ENCODE data around the gene IQCM. TPM values are rescaled to one million over a fixed set of nuclear protein-coding genes. Genes with fewer than 3 reads are reported as not detected.
"Not testable (repeated sequence)": the region's sequence is repeated elsewhere in the genome, so short reads cannot be mapped to it uniquely, and the experiment has no call there.

Gene IQCM
- total and polyA plus RNA-seq, 5 donors from 2014 or later: not detected

DNA sequence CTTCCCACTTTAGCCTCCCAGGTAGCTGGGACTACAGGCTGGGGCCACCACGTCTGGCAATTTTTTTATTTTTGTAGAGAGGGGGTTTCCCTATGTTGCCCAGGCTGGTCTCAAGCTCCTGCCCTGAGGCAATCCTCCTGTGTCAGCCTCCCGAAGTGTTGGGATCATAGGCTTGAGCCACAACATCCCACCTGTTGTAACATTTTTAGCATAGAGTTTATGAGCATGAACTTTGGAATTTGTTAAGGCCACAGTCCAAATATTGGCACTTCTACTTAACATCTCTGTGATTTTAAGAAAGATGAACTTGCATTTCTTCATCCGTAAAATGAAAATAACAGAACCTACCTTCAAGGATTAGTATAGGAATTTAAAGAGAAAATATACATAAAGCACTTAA, 445.6 kb downstream of the IQCM start:
- no peaks in the 10 kb centered on the region for H3K4me1 Mint-ChIP-seq
- no peaks in the 10 kb centered on the region for H3K36me3 Mint-ChIP-seq
- Histone ChIP-seq H3K36me3 (ENCODE audit: control insufficient read depth, insufficient read depth, low read length) (no peaks in the 10 kb centered on the region), H3K27ac (ENCODE audit: insufficient read depth, low read length, poor library complexity, severe bottlenecking) (no peak overlapping the region), H3K9me3 (ENCODE audit: control insufficient read depth in 2 of 2, low read length in 2 of 2) (no peaks in the 10 kb centered on the region), H3K27me3 (ENCODE audit: control insufficient read depth, insufficient read depth, low read length) (no peaks in the 10 kb centered on the region), H3K4me3 (ENCODE audit: low read depth, low read length) (no peak overlapping the region), H3K4me1 (ENCODE audit: control insufficient read depth, insufficient read depth, low read length, poor library complexity, severe bottlenecking) (no peaks in the 10 kb centered on the region)
- no peak for ATAC-seq (ENCODE audit: low read depth in 2 of 2)
- no peak overlapping the region for H3K4me3 Mint-ChIP-seq
- H3K9me3 Mint-ChIP-seq: peaks cover 0 to 1% (median 0%) of the 10 kb centered on the region in 7 donors
- no peaks in the 10 kb centered on the region for H3K27me3 Mint-ChIP-seq
- no peak for DNase-seq
- no peak overlapping the region for H3K27ac Mint-ChIP-seq

DNA sequence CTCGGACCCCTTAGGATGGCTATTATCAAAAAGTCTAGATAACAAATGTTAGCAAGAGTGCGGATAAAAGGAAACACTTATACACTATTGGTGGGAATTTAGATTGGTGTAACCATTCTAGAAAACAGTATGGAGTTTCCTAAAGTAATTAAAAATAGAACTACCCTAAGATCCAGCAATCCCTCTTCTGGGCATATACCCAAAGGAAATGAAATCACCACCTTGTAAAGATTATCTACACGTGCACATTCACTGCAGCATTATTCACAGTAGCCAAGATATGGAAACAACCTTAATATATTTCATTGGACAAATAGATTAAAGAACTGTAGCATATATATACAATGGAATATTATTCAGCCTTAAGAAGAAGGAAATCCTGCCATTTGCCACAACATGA, 462.4 kb downstream of the IQCM start:
- DNase-seq: no peak
- no peaks in the 10 kb centered on the region for H3K27me3 Mint-ChIP-seq
- H3K4me3 Mint-ChIP-seq: no peak overlapping the region
- H3K36me3 ChIP-seq (ENCODE audit: control insufficient read depth, insufficient read depth, low read length): no peaks in the 10 kb centered on the region
- no peaks in the 10 kb centered on the region for H3K36me3 Mint-ChIP-seq
- no peak overlapping the region for H3K4me3 ChIP-seq (ENCODE audit: low read depth, low read length)
- H3K9me3 ChIP-seq (ENCODE audit: control insufficient read depth in 2 of 2, low read length in 2 of 2): no peaks in the 10 kb centered on the region
- no peaks in the 10 kb centered on the region for H3K4me1 ChIP-seq (ENCODE audit: control insufficient read depth, insufficient read depth, low read length, poor library complexity, severe bottlenecking)
- ATAC-seq (ENCODE audit: low read depth in 2 of 2): no peak
- H3K9me3 Mint-ChIP-seq: peaks cover 0 to 7% (median 4%) of the 10 kb centered on the region in 7 donors
- no peak overlapping the region for H3K27ac ChIP-seq (ENCODE audit: insufficient read depth, low read length, poor library complexity, severe bottlenecking)
- H3K4me1 Mint-ChIP-seq: no peaks in the 10 kb centered on the region
- H3K27ac Mint-ChIP-seq: no peak overlapping the region
- no peaks in the 10 kb centered on the region for H3K27me3 ChIP-seq (ENCODE audit: control insufficient read depth, insufficient read depth, low read length)

DNA sequence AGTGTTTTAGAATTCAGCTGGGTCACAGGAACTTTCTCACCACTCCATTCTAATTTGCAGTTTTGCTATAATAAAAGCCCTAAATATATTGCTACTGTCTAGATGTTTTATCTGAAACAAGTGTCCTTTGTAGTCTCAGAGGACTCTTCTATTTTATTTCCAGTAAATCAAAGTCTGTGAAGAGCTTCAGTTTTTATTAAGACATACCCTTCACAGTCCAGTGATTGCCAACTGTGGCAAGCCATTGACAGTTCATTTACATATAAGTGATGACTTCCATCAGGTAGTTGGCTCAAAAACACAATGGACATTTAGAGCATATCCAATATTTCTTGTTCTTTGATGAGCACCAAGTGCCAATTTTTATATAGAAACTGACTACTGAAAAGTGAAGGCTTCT, 466.1 kb downstream of the IQCM start:
- H3K4me1 ChIP-seq (ENCODE audit: control insufficient read depth, insufficient read depth, low read length, poor library complexity, severe bottlenecking): no peaks in the 10 kb centered on the region
- no peaks in the 10 kb centered on the region for H3K36me3 Mint-ChIP-seq
- DNase-seq (no peak), ATAC-seq (ENCODE audit: low read depth in 2 of 2) (no peak)
- no peaks in the 10 kb centered on the region for H3K27me3 ChIP-seq (ENCODE audit: control insufficient read depth, insufficient read depth, low read length)
- H3K27ac Mint-ChIP-seq: no peak overlapping the region
- H3K36me3 ChIP-seq (ENCODE audit: control insufficient read depth, insufficient read depth, low read length): no peaks in the 10 kb centered on the region
- no peak overlapping the region for H3K27ac ChIP-seq (ENCODE audit: insufficient read depth, low read length, poor library complexity, severe bottlenecking)
- H3K4me1 Mint-ChIP-seq: no peaks in the 10 kb centered on the region
- no peak overlapping the region for H3K4me3 Mint-ChIP-seq
- no peak overlapping the region for H3K4me3 ChIP-seq (ENCODE audit: low read depth, low read length)
- no peaks in the 10 kb centered on the region for H3K9me3 ChIP-seq (ENCODE audit: control insufficient read depth in 2 of 2, low read length in 2 of 2)
- peaks cover 0 to 5% (median 3%) of the 10 kb centered on the region in 7 donors for H3K9me3 Mint-ChIP-seq
- no peaks in the 10 kb centered on the region for H3K27me3 Mint-ChIP-seq

DNA sequence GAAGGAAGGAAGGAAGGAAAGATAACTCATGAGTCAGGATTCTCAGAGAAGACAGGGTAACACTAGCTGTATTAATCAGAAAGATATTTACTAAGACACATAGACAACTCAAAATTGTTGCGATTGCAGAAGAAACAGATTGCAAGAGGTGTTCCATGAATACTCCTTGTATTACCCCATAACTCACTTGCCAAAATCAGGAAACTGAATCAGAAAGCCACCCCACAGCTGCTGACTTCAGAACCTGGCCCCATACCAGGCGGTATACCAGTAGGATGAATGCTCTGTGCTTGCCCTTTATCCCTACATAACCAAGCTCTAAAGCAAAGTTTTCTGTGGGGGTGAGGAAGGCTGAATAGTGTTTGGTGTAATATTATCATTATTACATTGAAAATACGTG, 468.5 kb downstream of the IQCM start:
- Mint-ChIP-seq H3K27me3 (no peaks in the 10 kb centered on the region), H3K27ac (no peak overlapping the region), H3K9me3 (peaks cover 0 to 1% (median 0%) of the 10 kb centered on the region in 7 donors), H3K4me1 (no peaks in the 10 kb centered on the region), H3K4me3 (no peak overlapping the region), H3K36me3 (no peaks in the 10 kb centered on the region)
- Histone ChIP-seq H3K36me3 (ENCODE audit: control insufficient read depth, insufficient read depth, low read length) (no peaks in the 10 kb centered on the region), H3K27ac (ENCODE audit: insufficient read depth, low read length, poor library complexity, severe bottlenecking) (no peak overlapping the region), H3K4me3 (ENCODE audit: low read depth, low read length) (no peak overlapping the region), H3K4me1 (ENCODE audit: control insufficient read depth, insufficient read depth, low read length, poor library complexity, severe bottlenecking) (no peaks in the 10 kb centered on the region), H3K9me3 (ENCODE audit: control insufficient read depth in 2 of 2, low read length in 2 of 2) (no peaks in the 10 kb centered on the region), H3K27me3 (ENCODE audit: control insufficient read depth, insufficient read depth, low read length) (no peaks in the 10 kb centered on the region)
- DNase-seq (no peak), ATAC-seq (ENCODE audit: low read depth in 2 of 2) (no peak)

DNA sequence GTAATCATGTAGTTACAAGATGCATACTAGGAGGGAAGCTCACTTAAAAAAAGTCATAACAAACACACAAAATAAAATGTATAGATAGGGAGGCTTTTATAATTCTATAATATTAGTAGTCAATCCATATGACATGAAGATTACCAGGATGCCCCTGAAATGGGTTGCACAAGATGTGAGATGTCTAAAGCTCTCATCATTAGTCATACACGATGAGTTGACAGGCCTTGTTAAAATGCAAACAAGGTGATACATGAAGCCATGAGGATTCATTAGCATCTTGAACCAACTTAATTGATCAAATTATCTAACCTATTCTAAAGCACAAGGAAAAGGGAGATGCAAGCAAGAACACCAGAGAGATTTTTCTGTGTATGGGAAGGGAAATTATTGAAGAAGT, 470.2 kb downstream of the IQCM start:
- Histone ChIP-seq H3K4me1 (ENCODE audit: control insufficient read depth, insufficient read depth, low read length, poor library complexity, severe bottlenecking) (no peaks in the 10 kb centered on the region), H3K27me3 (ENCODE audit: control insufficient read depth, insufficient read depth, low read length) (no peaks in the 10 kb centered on the region), H3K36me3 (ENCODE audit: control insufficient read depth, insufficient read depth, low read length) (no peaks in the 10 kb centered on the region), H3K27ac (ENCODE audit: insufficient read depth, low read length, poor library complexity, severe bottlenecking) (no peak overlapping the region), H3K9me3 (ENCODE audit: control insufficient read depth in 2 of 2, low read length in 2 of 2) (no peaks in the 10 kb centered on the region), H3K4me3 (ENCODE audit: low read depth, low read length) (no peak overlapping the region)
- no peak for DNase-seq
- no peak overlapping the region for H3K4me3 Mint-ChIP-seq
- H3K9me3 Mint-ChIP-seq: peaks cover 0 to 1% (median 0%) of the 10 kb centered on the region in 7 donors
- no peak overlapping the region for H3K27ac Mint-ChIP-seq
- H3K27me3 Mint-ChIP-seq: no peaks in the 10 kb centered on the region
- H3K36me3 Mint-ChIP-seq: no peaks in the 10 kb centered on the region
- no peaks in the 10 kb centered on the region for H3K4me1 Mint-ChIP-seq
- no peak for ATAC-seq (ENCODE audit: low read depth in 2 of 2)

DNA sequence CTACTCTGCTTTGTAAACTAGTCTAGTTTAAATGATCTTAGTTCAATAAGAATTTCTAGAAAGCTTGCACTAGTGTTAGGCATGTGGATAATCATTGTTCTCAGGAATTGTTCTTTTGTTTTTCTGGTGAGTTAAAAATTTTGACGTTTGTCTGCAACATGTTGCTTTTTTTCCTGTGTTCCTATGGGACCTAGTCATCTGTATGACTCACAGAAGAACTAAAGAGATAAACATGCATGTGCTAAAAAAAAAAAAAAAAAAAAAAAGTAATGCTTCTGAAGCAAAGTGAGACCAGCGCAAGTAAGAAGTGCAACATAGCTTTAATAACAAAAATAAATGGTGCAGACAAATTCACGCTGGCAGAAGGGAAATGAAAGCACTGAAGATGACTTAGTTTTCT, 471.2 kb downstream of the IQCM start:
- Mint-ChIP-seq H3K4me3 (no peak overlapping the region), H3K27me3 (no peaks in the 10 kb centered on the region), H3K27ac (no peak overlapping the region), H3K36me3 (no peaks in the 10 kb centered on the region), H3K4me1 (no peaks in the 10 kb centered on the region), H3K9me3 (peaks cover 0 to 5% (median 0%) of the 10 kb centered on the region in 7 donors)
- no peak overlapping the region for H3K4me3 ChIP-seq (ENCODE audit: low read depth, low read length)
- DNase-seq (no peak), ATAC-seq (ENCODE audit: low read depth in 2 of 2) (no peak)
- H3K9me3 ChIP-seq (ENCODE audit: control insufficient read depth in 2 of 2, low read length in 2 of 2): no peaks in the 10 kb centered on the region
- no peak overlapping the region for H3K27ac ChIP-seq (ENCODE audit: insufficient read depth, low read length, poor library complexity, severe bottlenecking)
- no peaks in the 10 kb centered on the region for H3K4me1 ChIP-seq (ENCODE audit: control insufficient read depth, insufficient read depth, low read length, poor library complexity, severe bottlenecking)
- no peaks in the 10 kb centered on the region for H3K36me3 ChIP-seq (ENCODE audit: control insufficient read depth, insufficient read depth, low read length)
- H3K27me3 ChIP-seq (ENCODE audit: control insufficient read depth, insufficient read depth, low read length): no peaks in the 10 kb centered on the region

DNA sequence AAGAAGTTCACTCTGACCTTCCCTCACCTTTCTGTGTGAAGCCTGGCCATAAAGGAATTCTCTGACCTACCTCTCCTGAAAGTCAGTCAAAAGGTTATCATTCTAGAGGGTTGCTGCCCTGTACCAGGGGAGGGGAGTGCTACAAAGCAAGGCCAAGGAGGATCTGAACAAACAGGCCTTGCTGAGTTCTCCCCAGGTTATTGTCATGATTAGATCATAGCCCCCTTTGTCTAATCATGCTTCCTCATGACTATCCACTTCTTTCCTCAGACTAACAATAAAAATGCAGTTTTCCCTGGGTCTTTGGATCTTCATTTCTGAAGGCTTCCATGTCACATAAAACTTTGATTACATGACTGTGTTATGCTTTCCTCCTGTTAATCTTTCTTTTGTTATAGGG, 472.0 kb downstream of the IQCM start:
- Mint-ChIP-seq H3K4me3 (no peak overlapping the region), H3K27me3 (no peaks in the 10 kb centered on the region), H3K9me3 (peaks cover 0 to 5% (median 0%) of the 10 kb centered on the region in 7 donors), H3K36me3 (no peaks in the 10 kb centered on the region), H3K4me1 (no peaks in the 10 kb centered on the region), H3K27ac (no peak overlapping the region)
- H3K36me3 ChIP-seq (ENCODE audit: control insufficient read depth, insufficient read depth, low read length): no peaks in the 10 kb centered on the region
- no peaks in the 10 kb centered on the region for H3K4me1 ChIP-seq (ENCODE audit: control insufficient read depth, insufficient read depth, low read length, poor library complexity, severe bottlenecking)
- no peaks in the 10 kb centered on the region for H3K27me3 ChIP-seq (ENCODE audit: control insufficient read depth, insufficient read depth, low read length)
- H3K27ac ChIP-seq (ENCODE audit: insufficient read depth, low read length, poor library complexity, severe bottlenecking): no peak overlapping the region
- no peak for DNase-seq
- no peak for ATAC-seq (ENCODE audit: low read depth in 2 of 2)
- no peak overlapping the region for H3K4me3 ChIP-seq (ENCODE audit: low read depth, low read length)
- no peaks in the 10 kb centered on the region for H3K9me3 ChIP-seq (ENCODE audit: control insufficient read depth in 2 of 2, low read length in 2 of 2)

DNA sequence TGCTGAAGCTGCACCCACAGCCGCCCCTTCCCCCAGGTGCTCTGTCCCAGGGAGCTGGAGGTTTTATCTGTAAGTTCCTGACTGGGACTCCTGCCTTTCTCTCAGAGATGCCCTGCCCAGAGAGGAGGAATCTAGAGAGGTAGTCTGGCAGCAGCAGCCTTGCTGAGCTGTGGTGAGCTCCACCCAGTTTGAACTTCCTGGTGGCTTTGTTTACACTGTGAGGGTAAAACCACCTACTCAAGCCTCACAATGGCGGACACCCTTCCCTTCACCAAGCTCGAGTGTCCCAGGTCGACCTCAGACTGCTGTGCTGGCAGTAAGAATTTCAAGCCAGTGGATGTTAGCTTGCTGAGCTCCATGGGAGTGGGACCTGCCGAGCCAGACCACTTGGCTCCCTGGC, 474.5 kb downstream of the IQCM start:
- not testable (repeated sequence) for H3K9me3 Mint-ChIP-seq; H3K4me3 ChIP-seq (ENCODE audit: low read depth, low read length); DNase-seq; ATAC-seq (ENCODE audit: low read depth in 2 of 2); H3K27me3 ChIP-seq (ENCODE audit: control insufficient read depth, insufficient read depth, low read length); H3K27me3 Mint-ChIP-seq; H3K27ac ChIP-seq (ENCODE audit: insufficient read depth, low read length, poor library complexity, severe bottlenecking); H3K4me3 Mint-ChIP-seq; H3K9me3 ChIP-seq (ENCODE audit: control insufficient read depth in 2 of 2, low read length in 2 of 2); H3K4me1 Mint-ChIP-seq; H3K36me3 ChIP-seq (ENCODE audit: control insufficient read depth, insufficient read depth, low read length); H3K27ac Mint-ChIP-seq; H3K36me3 Mint-ChIP-seq; H3K4me1 ChIP-seq (ENCODE audit: control insufficient read depth, insufficient read depth, low read length, poor library complexity, severe bottlenecking)
